Measurements from ENCODE around the gene STMN1. TPM values are rescaled to one million over a fixed set of nuclear protein-coding genes. Genes with fewer than 3 reads are reported as not detected.

STMN1 gene
- total RNA-seq, 1 experiment from 2014 or later = 207 TPM

DNA sequence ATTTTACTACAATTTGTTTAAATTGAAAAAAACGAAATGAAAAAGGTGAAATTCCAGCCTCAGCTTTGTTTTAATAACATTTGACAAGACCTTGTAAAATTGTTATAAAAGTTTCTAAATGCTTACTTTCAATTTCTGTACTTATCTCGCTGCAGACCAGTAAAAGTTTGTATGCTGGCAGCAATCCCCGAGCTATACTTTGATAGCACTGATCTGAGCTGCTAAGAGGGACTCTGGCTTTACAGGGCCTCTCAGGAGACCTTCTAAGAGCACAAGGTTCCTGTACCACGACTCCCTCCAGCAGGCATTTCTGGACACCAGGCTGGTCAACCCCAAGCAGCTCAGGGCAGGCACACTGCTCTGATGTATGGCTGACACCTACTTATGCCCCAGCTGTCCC is 13.1 kb downstream of the STMN1 start:
- Histone ChIP-seq H3K4me3 (ENCODE audit: low read depth, low read length) (no peak overlapping the region), H3K36me3 (ENCODE audit: control insufficient read depth, insufficient read depth, low read length) (peaks cover 2% of the 10 kb centered on the region; the same call in 1 of the 2 replicates), H3K27me3 (replicated peaks; ENCODE audit: control insufficient read depth, insufficient read depth, low read length) (no peaks in the 10 kb centered on the region), H3K9me3 (no peaks in the 10 kb centered on the region), H3K4me1 (peaks cover 54% of the 10 kb centered on the region)
- intact Hi-C loops (cut with micrococcal nuclease; ENCODE audit: unreplicated experiment) = no loop called here
- CTCF ChIA-PET = interaction anchor here (1.9 to 5.4 kb wide), 2 partner anchors 18 to 105 kb away, joined by 14 to 69 read pairs; partner anchors contain the start of genes PAFAH2 and PAQR7
- peaks cover 18% of the 10 kb centered on the region for H3K4me1 Mint-ChIP-seq (ENCODE audit: low read depth, unreplicated experiment)
- H3K27ac Mint-ChIP-seq (ENCODE audit: unreplicated experiment) = no peak overlapping the region
- H3K36me3 Mint-ChIP-seq (ENCODE audit: insufficient read depth, unreplicated experiment) = peaks cover 30% of the 10 kb centered on the region
- TF ChIP-seq, protein P1, sequence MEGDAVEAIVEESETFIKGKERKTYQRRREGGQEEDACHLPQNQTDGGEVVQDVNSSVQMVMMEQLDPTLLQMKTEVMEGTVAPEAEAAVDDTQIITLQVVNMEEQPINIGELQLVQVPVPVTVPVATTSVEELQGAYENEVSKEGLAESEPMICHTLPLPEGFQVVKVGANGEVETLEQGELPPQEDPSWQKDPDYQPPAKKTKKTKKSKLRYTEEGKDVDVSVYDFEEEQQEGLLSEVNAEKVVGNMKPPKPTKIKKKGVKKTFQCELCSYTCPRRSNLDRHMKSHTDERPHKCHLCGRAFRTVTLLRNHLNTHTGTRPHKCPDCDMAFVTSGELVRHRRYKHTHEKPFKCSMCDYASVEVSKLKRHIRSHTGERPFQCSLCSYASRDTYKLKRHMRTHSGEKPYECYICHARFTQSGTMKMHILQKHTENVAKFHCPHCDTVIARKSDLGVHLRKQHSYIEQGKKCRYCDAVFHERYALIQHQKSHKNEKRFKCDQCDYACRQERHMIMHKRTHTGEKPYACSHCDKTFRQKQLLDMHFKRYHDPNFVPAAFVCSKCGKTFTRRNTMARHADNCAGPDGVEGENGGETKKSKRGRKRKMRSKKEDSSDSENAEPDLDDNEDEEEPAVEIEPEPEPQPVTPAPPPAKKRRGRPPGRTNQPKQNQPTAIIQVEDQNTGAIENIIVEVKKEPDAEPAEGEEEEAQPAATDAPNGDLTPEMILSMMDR (IDR thresholded peaks at IDR 0.05; ENCODE audit: insufficient read depth in 1 of 2, low read depth in 1 of 2, low read length in 1 of 2, severe bottlenecking in 1 of 2, unreplicated experiment in 1 of 2) = no peak
- DNase-seq = no peak
- BruUV-seq (replicated peaks) = TSS peak; percentile 90
- POLR2A ChIA-PET = interaction anchor here (0.5 to 1.1 kb wide), 2 partner anchors 18 to 210 kb away, joined by 5 to 14 read pairs; partner anchors contain the start of gene PAQR7
- H3K4me3 Mint-ChIP-seq (ENCODE audit: unreplicated experiment) = no peak overlapping the region
- no peaks in the 10 kb centered on the region for H3K27me3 Mint-ChIP-seq (ENCODE audit: insufficient read depth, unreplicated experiment)
- H3K9me3 Mint-ChIP-seq (ENCODE audit: unreplicated experiment) = no peaks in the 10 kb centered on the region

DNA sequence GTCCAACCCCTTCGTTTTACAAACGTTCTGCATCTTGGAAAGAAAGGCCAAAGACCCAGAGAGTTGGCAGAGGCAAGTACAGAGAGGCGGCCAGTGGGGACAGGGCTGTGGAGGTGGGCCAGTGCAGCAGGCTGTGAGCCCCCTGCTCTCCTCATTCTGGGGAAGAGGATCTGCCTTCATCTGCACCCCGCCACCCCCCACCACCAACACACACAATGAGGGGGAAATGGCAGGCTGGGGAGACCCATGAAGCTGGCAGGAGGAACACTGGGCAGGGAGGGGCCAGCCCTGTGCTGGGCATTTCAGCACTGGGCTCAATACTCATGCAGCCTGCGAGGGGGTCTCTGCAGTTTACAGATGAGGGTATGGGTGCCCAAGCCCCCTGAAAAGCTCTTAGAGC is 14.6 kb downstream of the STMN1 start:
- Mint-ChIP-seq H3K4me3 (ENCODE audit: unreplicated experiment) (peak overlapping the region; percentile 29), H3K36me3 (ENCODE audit: insufficient read depth, unreplicated experiment) (peaks cover 35% of the 10 kb centered on the region), H3K27me3 (ENCODE audit: insufficient read depth, unreplicated experiment) (no peaks in the 10 kb centered on the region), H3K4me1 (ENCODE audit: low read depth, unreplicated experiment) (peaks cover 18% of the 10 kb centered on the region), H3K9me3 (ENCODE audit: unreplicated experiment) (no peaks in the 10 kb centered on the region), H3K27ac (ENCODE audit: unreplicated experiment) (peak overlapping the region; percentile 80)
- Histone ChIP-seq H3K9me3 (no peaks in the 10 kb centered on the region), H3K36me3 (ENCODE audit: control insufficient read depth, insufficient read depth, low read length) (peaks cover 2% of the 10 kb centered on the region; the same call in 1 of the 2 replicates), H3K4me3 (ENCODE audit: low read depth, low read length) (no peak overlapping the region), H3K27me3 (replicated peaks; ENCODE audit: control insufficient read depth, insufficient read depth, low read length) (no peaks in the 10 kb centered on the region), H3K4me1 (peaks cover 54% of the 10 kb centered on the region)
- ChIA-PET CTCF (interaction anchor here (0.5 to 1.9 kb wide), 5 partner anchors 16 to 344 kb away, joined by 3 to 14 read pairs (median 5); partner anchors contain the start of gene PAQR7), POLR2A (interaction anchor here (0.7 to 0.9 kb wide), 3 partner anchors 15 to 184 kb away, joined by 3 to 18 read pairs (median 6); no protein-coding TSS in a partner anchor)
- no TSS peak for BruUV-seq (replicated peaks)
- DNase-seq = no peak
- intact Hi-C loops (cut with micrococcal nuclease; ENCODE audit: unreplicated experiment) = loop anchor here (2.0 kb wide), 1 partner anchor 17 kb away; the partner anchor contains the start of gene PAQR7
- TF ChIP-seq, protein P1 (IDR thresholded peaks at IDR 0.05; ENCODE audit: insufficient read depth in 1 of 2, low read depth in 1 of 2, low read length in 1 of 2, severe bottlenecking in 1 of 2, unreplicated experiment in 1 of 2) = no peak

DNA sequence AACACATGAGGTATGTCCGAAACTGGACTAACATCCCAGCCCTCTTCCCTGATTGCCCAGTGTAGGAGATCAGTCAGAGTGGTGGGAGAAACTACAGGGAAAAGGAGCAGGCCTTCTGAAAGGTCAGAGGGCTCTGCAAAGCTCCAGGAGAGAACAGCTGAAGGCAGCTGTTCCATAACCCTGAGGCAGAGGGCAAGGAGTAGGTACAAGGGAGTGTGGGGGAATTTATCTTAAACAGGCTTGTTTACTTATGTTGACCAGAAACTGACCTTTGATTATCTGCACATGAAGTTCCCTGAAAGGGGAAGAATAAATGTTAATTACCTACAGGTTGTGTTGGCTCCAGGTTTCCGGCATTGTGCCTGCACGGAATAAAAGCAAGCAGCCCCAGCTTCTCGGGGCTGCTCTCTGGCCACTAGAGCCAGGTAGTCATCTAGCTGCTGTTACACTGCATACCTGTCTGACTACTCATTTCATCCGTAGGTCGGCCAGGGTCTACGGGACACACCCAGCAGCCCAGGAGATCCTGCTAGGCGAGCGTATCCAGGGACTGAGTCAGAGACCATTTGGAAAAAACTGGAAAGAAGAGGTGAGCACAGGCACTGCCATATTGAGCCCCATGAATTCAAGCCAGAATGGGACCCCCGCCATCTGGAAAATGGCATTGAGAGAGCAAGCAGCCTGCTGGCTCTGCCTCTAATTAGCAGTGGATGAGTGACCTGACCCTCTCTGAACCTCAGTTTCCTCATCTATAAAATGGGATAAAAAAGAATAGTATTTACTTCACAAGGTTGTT is 15.8 kb downstream of the STMN1 start:
- TF ChIP-seq, protein P1 (IDR thresholded peaks at IDR 0.05; ENCODE audit: insufficient read depth in 1 of 2, low read depth in 1 of 2, low read length in 1 of 2, severe bottlenecking in 1 of 2, unreplicated experiment in 1 of 2) = no peak
- ChIA-PET POLR2A (interaction anchor here (1.5 kb wide), 1 partner anchor 15 kb away, joined by 9 read pairs; the partner anchor contains the start of gene PAQR7), CTCF (interaction anchor here (0.6 to 1.0 kb wide), 2 partner anchors 15 to 23 kb away, joined by 3 to 6 read pairs; partner anchors contain the start of gene PAQR7)
- Mint-ChIP-seq H3K4me1 (ENCODE audit: low read depth, unreplicated experiment) (peaks cover 26% of the 10 kb centered on the region), H3K4me3 (ENCODE audit: unreplicated experiment) (peak overlapping the region; percentile 27), H3K9me3 (ENCODE audit: unreplicated experiment) (no peaks in the 10 kb centered on the region), H3K36me3 (ENCODE audit: insufficient read depth, unreplicated experiment) (peaks cover 36% of the 10 kb centered on the region), H3K27ac (ENCODE audit: unreplicated experiment) (peak overlapping the region; percentile 80), H3K27me3 (ENCODE audit: insufficient read depth, unreplicated experiment) (no peaks in the 10 kb centered on the region)
- Histone ChIP-seq H3K36me3 (ENCODE audit: control insufficient read depth, insufficient read depth, low read length) (peaks cover 2% of the 10 kb centered on the region; the same call in 1 of the 2 replicates), H3K27me3 (replicated peaks; ENCODE audit: control insufficient read depth, insufficient read depth, low read length) (no peaks in the 10 kb centered on the region), H3K4me3 (ENCODE audit: low read depth, low read length) (no peak overlapping the region), H3K9me3 (no peaks in the 10 kb centered on the region), H3K4me1 (peaks cover 58% of the 10 kb centered on the region)
- BruUV-seq (replicated peaks) = TSS peak; percentile 15
- DNase-seq = peak; percentile 84 to 94
- intact Hi-C loops (cut with micrococcal nuclease; ENCODE audit: unreplicated experiment) = loop anchor here (1.0 to 2.0 kb wide), 2 partner anchors 16 to 53 kb away; partner anchors contain the start of gene PAQR7

Data from Caco-2 (cell line).